HL-60/S4 treated with retinoic acid at 250 ng/mL for 4 days and 3 days (cell line): Measurements from ENCODE around the gene HSPG2.
"Not testable (repeated sequence)": the region's sequence is repeated elsewhere in the genome, so short reads cannot be mapped to it uniquely, and the experiment has no call there.

Source experiments
- in situ Hi-C: fragments of 300-500 bp; cut with MboI; formaldehyde crosslinking; loops from 2 replicates; pipeline ENCODE4 v1.7.0; 2022; ENCODE audit warnings: low sequenced_read_pairs

HSPG2 gene

GRCh38 chr1:21937034-21937371 lies at the start of gene HSPG2:
Gene HSPG2 (minus strand): TSS chr1:21937310. CDS start chr1:21937217, 93 bp downstream.
- in situ Hi-C loops = no loop called here

- in situ Hi-C loops = not testable (repeated sequence)
Observed at GRCh38 chr1:21986386-21986785, 49.3 kb upstream of the HSPG2 start.

- in situ Hi-C loops = not testable (repeated sequence)
Observed at GRCh38 chr1:21985893-21986292, 48.8 kb upstream of the HSPG2 start.

- in situ Hi-C loops = not testable (repeated sequence)
Observed at GRCh38 chr1:21983539-21983938, 46.4 kb upstream of the HSPG2 start.

- in situ Hi-C loops = not testable (repeated sequence)
Observed at GRCh38 chr1:21982122-21982521, 45.0 kb upstream of the HSPG2 start.

- in situ Hi-C loops = not testable (repeated sequence)
Observed at GRCh38 chr1:21981253-21981652, 44.1 kb upstream of the HSPG2 start.

- in situ Hi-C loops = not testable (repeated sequence)
Observed at GRCh38 chr1:21980515-21981220, 43.6 kb upstream of the HSPG2 start.

GRCh38 chr1:21978209-21978608 lies 41.1 kb upstream of the HSPG2 start:
- in situ Hi-C loops = not testable (repeated sequence)

- in situ Hi-C loops = not testable (repeated sequence)
Observed at GRCh38 chr1:21976703-21977239, 39.7 kb upstream of the HSPG2 start, which contains the start of gene CELA3B. Gene CELA3B (plus strand): TSS chr1:21977022. CDS start chr1:21977040, 18 bp downstream.

- in situ Hi-C loops = not testable (repeated sequence)
Observed at GRCh38 chr1:21975296-21975695, 38.2 kb upstream of the HSPG2 start.

- in situ Hi-C loops = loop anchor here (25.0 kb wide), 2 partner anchors 612 to 737 kb away; no protein-coding TSS in a partner anchor
Observed at GRCh38 chr1:21974699-21975098, 37.6 kb upstream of the HSPG2 start.

- in situ Hi-C loops = loop anchor here (25.0 kb wide), 2 partner anchors 612 to 737 kb away; no protein-coding TSS in a partner anchor
Observed at GRCh38 chr1:21973948-21974347, 36.8 kb upstream of the HSPG2 start.

- in situ Hi-C loops = loop anchor here (25.0 kb wide), 2 partner anchors 611 to 736 kb away; no protein-coding TSS in a partner anchor
Observed at GRCh38 chr1:21972973-21973441, 35.9 kb upstream of the HSPG2 start.

- in situ Hi-C loops = loop anchor here (25.0 kb wide), 2 partner anchors 608 to 733 kb away; no protein-coding TSS in a partner anchor
Observed at GRCh38 chr1:21970523-21970922, 33.4 kb upstream of the HSPG2 start.

- in situ Hi-C loops = loop anchor here (25.0 kb wide), 2 partner anchors 607 to 732 kb away; no protein-coding TSS in a partner anchor
Observed at GRCh38 chr1:21969066-21969465, 32.0 kb upstream of the HSPG2 start.

- in situ Hi-C loops = loop anchor here (25.0 kb wide), 2 partner anchors 605 to 730 kb away; no protein-coding TSS in a partner anchor
Observed at GRCh38 chr1:21967216-21967615, 30.1 kb upstream of the HSPG2 start.

- in situ Hi-C loops = loop anchor here (25.0 kb wide), 2 partner anchors 604 to 729 kb away; no protein-coding TSS in a partner anchor
Observed at GRCh38 chr1:21966247-21967000, 29.3 kb upstream of the HSPG2 start.

GRCh38 chr1:21963477-21964217 lies 26.5 kb upstream of the HSPG2 start:
- in situ Hi-C loops = loop anchor here (25.0 kb wide), 2 partner anchors 601 to 726 kb away; no protein-coding TSS in a partner anchor

GRCh38 chr1:21961799-21962198 lies 24.7 kb upstream of the HSPG2 start:
- in situ Hi-C loops = loop anchor here (25.0 kb wide), 2 partner anchors 599 to 724 kb away; no protein-coding TSS in a partner anchor

- in situ Hi-C loops = loop anchor here (25.0 kb wide), 2 partner anchors 599 to 724 kb away; no protein-coding TSS in a partner anchor
Observed at GRCh38 chr1:21961337-21961736, 24.2 kb upstream of the HSPG2 start.
